GM03348 (cell line): ENCODE results near the gene GRB10.
"Not testable (repeated sequence)": the region's sequence is repeated elsewhere in the genome, so short reads cannot be mapped to it uniquely, and the experiment has no call there.

Experiments
- DNase-seq: peaks from one replicate; pipeline ENCODE4 v3.0.0; 2012; ENCODE audit warnings: low spot score

Gene GRB10

DNA sequence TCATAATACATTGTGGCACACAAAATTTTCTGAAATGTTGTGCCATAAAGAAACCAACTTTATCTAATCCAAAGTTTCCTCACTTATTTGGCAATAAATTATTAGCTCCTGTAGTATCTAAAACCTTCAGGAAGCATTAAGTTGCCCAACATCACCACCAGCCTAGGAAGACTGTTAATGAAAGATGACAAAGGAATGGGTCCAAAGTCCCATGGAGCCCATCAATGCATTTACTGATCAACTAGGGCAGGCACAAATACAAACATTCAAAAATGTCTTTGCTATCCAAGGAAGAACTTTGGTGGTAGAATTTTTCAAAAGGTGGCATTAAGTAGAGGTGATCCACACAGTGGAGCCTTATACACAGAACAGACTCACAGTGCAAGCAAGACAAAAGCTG lies 4.5 kb downstream of the GRB10 start:
- no peak for DNase-seq

DNA sequence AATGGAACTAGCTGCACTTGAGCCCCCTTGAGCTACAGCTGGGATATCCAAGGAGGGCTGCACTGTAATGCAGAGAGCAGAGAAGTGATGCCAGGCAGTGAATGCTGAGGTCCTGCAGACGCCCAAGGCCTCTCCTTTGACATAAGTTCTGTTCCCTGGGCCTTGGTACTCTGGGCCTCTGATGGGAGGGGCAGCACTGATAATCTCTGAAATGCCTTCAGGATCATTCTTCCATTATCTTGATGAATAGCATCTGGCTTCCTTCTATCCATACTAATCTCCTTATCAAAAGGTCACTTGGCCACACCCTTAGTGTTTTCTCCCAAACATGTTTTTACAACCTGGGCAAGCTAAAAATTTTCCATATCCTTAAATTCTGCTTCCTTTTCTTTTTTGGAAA lies 6.9 kb downstream of the GRB10 start:
- no peak for DNase-seq

DNA sequence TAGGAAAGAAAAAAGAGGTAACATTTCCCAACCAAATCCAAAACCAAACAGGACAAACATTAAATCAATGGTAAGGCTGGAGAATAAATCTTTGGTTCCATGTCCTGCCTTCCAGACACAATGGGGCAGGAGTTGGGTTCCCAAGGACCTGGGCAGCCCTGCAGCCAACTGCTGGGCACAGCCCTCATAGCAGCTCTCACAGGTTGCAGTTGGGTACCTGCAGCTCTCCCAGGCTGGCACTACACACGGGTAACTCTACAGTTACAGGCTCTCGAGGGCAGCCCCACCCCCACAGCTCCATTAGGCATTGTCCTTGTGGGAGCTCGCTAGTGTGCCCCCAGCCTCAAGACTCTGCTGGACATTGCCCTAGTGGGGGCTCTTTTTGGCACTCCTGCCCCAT lies 7.5 kb downstream of the GRB10 start:
- DNase-seq: no peak

DNA sequence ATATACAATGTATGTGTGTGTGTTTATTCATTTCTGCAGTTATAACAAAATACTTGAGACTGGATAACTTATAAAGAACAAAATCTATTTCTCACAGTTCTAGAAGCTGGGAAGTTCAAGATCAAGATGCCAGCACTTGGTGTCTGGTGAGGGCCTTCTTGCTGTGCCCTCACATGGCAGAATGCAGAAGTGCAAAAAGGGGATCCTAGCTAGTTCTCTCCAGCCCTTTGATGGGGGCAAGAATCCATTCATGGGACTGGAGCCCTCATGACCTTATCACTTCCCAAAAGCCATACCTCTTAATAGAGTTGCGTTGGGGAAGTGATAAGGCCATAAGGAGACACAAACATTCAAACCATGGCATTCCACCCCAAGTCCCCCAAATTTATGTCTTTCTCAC lies 8.4 kb downstream of the GRB10 start:
- no peak for DNase-seq

DNA sequence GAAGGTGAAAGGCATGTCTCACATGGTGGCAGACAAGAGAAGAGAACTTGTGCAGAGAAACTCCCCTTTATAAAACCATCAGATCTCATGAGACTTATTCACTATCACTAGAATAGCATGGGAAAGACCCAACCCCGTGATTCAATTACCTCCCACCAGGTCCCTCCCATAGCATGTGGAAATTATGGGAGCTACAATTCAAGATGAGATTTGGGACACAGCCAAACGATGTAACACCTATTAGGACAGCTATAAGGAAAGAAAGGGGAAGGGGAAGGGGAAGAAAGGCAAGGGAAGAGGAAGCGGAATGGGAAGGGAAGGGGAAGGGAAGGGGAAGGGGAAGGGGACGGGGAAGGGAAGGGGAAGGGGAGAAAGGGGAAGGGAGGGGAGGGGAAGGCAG lies 9.6 kb downstream of the GRB10 start:
- not testable (repeated sequence) for DNase-seq

DNA sequence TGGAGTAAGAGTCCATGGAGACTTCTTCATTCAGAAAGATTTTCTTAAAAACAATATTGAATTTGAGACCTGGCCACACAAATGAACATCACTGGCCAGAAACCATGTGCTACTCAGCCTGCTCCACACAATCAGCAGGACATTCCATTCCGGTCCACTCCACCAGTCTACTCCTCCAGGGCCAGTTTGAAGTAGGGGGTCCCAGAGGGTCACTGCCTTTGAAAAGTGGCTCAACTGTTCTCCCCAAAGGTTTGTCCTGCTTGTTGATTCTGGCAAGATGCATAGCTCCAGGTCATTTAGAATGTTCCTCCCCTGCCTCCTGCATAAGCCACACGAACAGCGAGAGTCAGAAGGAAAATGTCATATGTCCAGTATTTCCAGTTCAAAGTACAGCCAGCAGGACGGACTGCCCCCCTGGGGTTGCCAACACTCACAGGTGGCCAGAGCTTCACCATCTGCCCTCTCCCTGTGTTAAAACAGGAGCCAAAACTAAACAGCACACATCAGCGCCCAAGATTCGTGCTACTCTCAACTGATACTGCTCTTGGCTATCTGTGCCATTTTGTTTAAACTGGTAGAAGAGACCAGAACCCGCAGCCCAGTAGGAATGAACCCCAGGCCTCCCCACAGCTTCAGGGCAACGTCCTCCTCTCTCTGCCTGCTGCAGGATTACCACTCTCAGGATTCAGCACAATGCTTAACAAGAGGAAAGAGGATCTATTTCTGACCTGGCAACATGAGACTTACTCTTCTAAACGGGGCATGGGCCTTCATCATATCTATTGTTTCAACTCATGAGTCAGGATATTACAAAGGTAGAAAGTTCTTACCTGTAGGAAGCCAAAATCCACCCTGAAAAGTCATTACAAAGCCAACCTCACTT lies 11.3 kb downstream of the GRB10 start:
- no peak for DNase-seq

DNA sequence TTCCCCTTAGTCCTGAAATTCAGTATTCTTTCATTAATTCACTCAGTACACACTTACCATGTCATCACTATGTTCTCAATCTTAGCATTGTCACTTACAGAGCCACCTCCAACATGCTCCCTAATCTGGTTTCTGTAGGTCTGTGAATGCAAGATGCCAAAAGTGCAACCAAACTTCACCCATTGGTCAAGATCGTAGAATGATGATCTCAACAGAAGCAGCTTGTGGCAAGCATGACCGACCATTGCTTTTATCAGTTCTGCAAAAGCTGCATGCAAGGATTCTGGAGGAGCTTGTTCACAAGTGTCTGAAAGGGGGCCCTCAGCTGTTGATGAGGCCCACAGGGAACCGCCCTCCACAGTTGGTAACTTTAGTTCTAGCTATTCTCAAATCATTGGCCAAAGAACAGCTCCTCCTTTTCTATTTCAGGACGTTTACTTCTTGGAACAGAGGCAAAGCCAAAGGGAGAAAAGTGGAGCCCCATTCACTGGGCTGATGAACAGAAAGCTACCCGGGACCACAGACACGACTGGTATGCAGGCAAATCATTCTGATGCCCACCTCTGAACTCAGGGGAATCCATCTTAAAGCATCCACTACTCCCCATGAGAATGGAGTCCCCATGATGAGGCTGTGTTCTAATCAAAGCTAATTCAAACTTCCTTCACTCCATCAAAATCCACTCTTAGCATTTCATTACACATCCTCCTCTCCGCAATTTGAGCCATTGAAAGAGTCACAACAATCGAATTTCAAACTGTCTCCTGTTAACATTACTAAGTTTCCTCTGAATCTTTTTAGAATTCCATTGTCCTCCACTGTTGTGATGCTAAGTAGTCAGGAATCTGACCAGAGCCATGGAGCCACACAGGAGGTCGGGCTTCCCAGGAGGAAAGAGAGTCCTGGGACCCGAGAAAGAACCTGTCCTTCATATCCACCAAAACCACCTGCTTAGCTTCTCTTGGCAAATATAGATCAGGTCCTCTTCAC lies 13.9 kb downstream of the GRB10 start:
- no peak for DNase-seq

- DNase-seq: no peak
Observed at GRCh38 chr7:50766849-50767207, 15.9 kb downstream of the GRB10 start.

GRCh38 chr7:50766106-50766848 lies 16.4 kb downstream of the GRB10 start:
- no peak for DNase-seq

GRCh38 chr7:50762337-50762736 lies 20.4 kb downstream of the GRB10 start:
- DNase-seq: no peak

DNA sequence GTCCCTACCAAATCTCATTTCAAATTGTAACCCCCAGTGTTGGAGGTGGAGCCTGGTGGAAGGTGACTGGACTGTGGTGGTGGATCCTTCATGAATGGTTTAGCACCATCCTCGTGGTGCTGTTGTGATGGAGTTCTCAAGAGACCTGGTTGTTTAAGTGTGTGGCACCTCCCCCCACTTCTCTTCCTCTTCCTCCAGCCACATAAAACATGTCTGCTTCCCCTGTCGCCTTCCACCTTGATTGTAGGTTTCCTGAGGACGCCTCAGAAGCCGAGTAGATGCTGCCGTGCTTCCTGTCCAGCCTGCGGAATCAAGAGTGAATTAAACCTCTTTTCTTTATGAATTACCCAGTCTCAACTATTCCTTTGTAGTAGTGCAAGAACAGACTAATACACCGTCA lies 21.0 kb downstream of the GRB10 start:
- DNase-seq: no peak

- no peak for DNase-seq
Observed at GRCh38 chr7:50757703-50758390, 24.8 kb downstream of the GRB10 start.

- no peak for DNase-seq
Observed at GRCh38 chr7:50756180-50756579, 26.5 kb downstream of the GRB10 start.

- DNase-seq: no peak
Observed at GRCh38 chr7:50754684-50755083, 28.0 kb downstream of the GRB10 start.

GRCh38 chr7:50754241-50754640 lies 28.5 kb downstream of the GRB10 start:
- no peak for DNase-seq

- DNase-seq: no peak
Observed at GRCh38 chr7:50752422-50752821, 30.3 kb downstream of the GRB10 start.

DNA sequence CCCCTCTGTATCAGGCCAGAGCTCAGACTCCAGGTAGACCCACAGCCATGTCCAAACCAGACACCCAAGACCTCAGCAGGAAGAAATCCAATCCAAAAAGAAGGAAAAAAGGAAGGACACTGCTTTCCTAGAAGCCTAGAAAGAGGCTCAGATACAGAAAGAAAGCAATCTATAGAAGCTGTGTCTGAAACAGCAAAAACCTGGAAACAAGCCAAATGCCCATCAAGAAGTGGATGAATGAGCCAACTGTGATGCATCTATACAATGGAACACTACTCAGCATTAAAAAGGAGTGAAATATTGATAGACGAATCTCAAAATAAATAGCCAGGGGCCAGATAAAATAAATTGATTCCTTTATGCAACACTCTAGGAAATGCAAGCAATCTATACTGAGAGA lies 31.6 kb downstream of the GRB10 start:
- no peak for DNase-seq

- no peak for DNase-seq
Observed at GRCh38 chr7:50749896-50750295, 32.8 kb downstream of the GRB10 start.

GRCh38 chr7:50748472-50748871 lies 34.2 kb downstream of the GRB10 start:
- no peak for DNase-seq

GRCh38 chr7:50745835-50746234 lies 36.9 kb downstream of the GRB10 start:
- no peak for DNase-seq

GRCh38 chr7:50745336-50745735 lies 37.4 kb downstream of the GRB10 start:
- DNase-seq: no peak

DNA sequence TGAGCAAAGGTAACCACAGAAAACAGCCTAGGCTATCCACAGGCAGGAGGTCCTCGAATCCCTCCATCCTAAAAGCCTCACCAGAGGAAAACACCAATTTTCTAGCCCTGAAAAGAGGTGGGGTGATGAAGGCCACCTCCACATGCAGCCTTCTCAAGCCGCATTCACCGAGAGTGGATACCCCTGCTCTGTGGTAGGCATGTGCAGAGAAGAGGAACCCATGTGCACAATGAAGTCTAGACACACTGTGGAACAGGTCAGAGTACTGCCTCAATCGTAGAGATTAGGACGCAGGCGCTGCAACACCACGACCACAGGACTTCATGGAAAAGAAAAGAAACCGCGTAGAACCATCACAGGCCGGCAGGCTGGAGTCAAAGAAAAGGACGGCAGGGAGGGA lies 38.8 kb downstream of the GRB10 start:
- no peak for DNase-seq
